A549 (cell line): Measurements from ENCODE around the gene KCNN3.

ENCODE experiments used
- BHLHE40 ChIP-seq: IDR thresholded peaks from 2 replicates; pipeline ENCODE4 v1.6.1; 2012; ENCODE audit warnings: low read depth, low read length, inconsistent platforms
- EP300 ChIP-seq, 2 experiments: fragments of >200 bp; sonication (Bioruptor Twin); formaldehyde crosslinking; IDR thresholded peaks; 2 replicates in 1 of 2; 3 replicates in 1 of 2; pipeline ENCODE4 v1.6.1; 2016 to 2017
- ESRRA ChIP-seq: fragments of 150-350 bp; IDR thresholded peaks from 2 replicates; pipeline ENCODE4 v1.6.1; 2014; ENCODE audit warnings: mild to moderate bottlenecking, low read length, borderline replicate concordance
- FOSL2 ChIP-seq, 2 experiments: fragments of 450-650 bp in 1 of 2; fragments of >200 bp in 1 of 2; sonication (Bioruptor Twin) in 1 of 2; formaldehyde crosslinking; IDR thresholded peaks; 2 replicates each; pipeline versions ENCODE4 v1.5.0 to v1.6.1; 2016 to 2020; ENCODE audit warnings: mild to moderate bottlenecking in 1 of 2, moderate library complexity in 1 of 2
- HMGXB4 ChIP-seq: fragments of 250-450 bp; sonication (Bioruptor Pico); IDR thresholded peaks from 2 replicates; pipeline ENCODE4 v1.5.0; 2021; ENCODE audit warnings: mild to moderate bottlenecking, moderate library complexity, borderline replicate concordance
- MAZ ChIP-seq: fragments of 150-350 bp; IDR thresholded peaks from 2 replicates; pipeline ENCODE4 v1.6.1; 2014; ENCODE audit warnings: antibody characterized with exemption, low read depth, low read length, borderline replicate concordance
- POLR2A ChIP-seq: IDR thresholded peaks from 2 replicates; pipeline ENCODE4 v1.6.1; 2012; ENCODE audit warnings: mild to moderate bottlenecking, low read length
- POLR2AphosphoS2 ChIP-seq: conservative IDR thresholded peaks from 2 replicates; pipeline ENCODE4 v1.6.1; 2012; ENCODE audit warnings: low read length, improper control_type of control experiment, inconsistent platforms
- RAD21 ChIP-seq, 2 experiments: fragments of >200 bp in 1 of 2; sonication (Bioruptor Twin) in 1 of 2; formaldehyde crosslinking in 1 of 2; IDR thresholded peaks in 1 of 2; conservative IDR thresholded peaks in 1 of 2; 2 replicates in 1 of 2; 3 replicates in 1 of 2; pipeline ENCODE4 v1.6.1; 2012 to 2018; ENCODE audit warnings: inconsistent platforms in 1 of 2
- RCOR1 ChIP-seq: fragments of 150-350 bp; IDR thresholded peaks from 2 replicates; pipeline ENCODE4 v1.6.1; 2014; ENCODE audit warnings: antibody characterized with exemption, low read length, low read depth
- REST ChIP-seq: fragments of 200-600 bp; sonication (generic); IDR thresholded peaks from 2 replicates; pipeline ENCODE4 v1.6.1; 2016; ENCODE audit warnings: antibody characterized with exemption, mild to moderate bottlenecking, moderate library complexity
- RFX5 ChIP-seq: fragments of 450-650 bp; IDR thresholded peaks from 2 replicates; pipeline ENCODE4 v1.7.1; 2014; ENCODE audit warnings: antibody characterized with exemption, mild to moderate bottlenecking, moderate library complexity
- TF ChIP-seq, protein P1 (sequence below): fragments of >200 bp; sonication (Bioruptor Twin); formaldehyde crosslinking; IDR thresholded peaks from 3 replicates; pipeline ENCODE4 v1.5.1; 2016
- TF ChIP-seq, protein P2 (sequence below): IDR thresholded peaks from 2 replicates; pipeline ENCODE4 v1.6.1; 2012

GRCh38 chr1:154784924-154785531, 85.1 kb downstream of the KCNN3 start:
- TF ChIP-seq POLR2A (no peak), MAZ (no peak), POLR2AphosphoS2 (no peak), FOSL2 (IDR thresholded peaks at IDR 0.05) (no peak), FOSL2 (CRISPR knock-in tag; IDR thresholded peaks at IDR 0.05) (no peak), EP300 (IDR thresholded peaks at IDR 0.05) (no peak), RCOR1 (no peak), BHLHE40 (no peak), RAD21 (conservative IDR thresholded peaks at IDR 0.05 in 1 of 2, IDR thresholded peaks at IDR 0.05 in 1 of 2) (no peak), ESRRA (no peak), HMGXB4 (CRISPR knock-in tag) (no peak), RFX5 (no peak), REST (no peak)
- TF ChIP-seq, protein P1, sequence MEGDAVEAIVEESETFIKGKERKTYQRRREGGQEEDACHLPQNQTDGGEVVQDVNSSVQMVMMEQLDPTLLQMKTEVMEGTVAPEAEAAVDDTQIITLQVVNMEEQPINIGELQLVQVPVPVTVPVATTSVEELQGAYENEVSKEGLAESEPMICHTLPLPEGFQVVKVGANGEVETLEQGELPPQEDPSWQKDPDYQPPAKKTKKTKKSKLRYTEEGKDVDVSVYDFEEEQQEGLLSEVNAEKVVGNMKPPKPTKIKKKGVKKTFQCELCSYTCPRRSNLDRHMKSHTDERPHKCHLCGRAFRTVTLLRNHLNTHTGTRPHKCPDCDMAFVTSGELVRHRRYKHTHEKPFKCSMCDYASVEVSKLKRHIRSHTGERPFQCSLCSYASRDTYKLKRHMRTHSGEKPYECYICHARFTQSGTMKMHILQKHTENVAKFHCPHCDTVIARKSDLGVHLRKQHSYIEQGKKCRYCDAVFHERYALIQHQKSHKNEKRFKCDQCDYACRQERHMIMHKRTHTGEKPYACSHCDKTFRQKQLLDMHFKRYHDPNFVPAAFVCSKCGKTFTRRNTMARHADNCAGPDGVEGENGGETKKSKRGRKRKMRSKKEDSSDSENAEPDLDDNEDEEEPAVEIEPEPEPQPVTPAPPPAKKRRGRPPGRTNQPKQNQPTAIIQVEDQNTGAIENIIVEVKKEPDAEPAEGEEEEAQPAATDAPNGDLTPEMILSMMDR = no peak
- TF ChIP-seq, protein P2, sequence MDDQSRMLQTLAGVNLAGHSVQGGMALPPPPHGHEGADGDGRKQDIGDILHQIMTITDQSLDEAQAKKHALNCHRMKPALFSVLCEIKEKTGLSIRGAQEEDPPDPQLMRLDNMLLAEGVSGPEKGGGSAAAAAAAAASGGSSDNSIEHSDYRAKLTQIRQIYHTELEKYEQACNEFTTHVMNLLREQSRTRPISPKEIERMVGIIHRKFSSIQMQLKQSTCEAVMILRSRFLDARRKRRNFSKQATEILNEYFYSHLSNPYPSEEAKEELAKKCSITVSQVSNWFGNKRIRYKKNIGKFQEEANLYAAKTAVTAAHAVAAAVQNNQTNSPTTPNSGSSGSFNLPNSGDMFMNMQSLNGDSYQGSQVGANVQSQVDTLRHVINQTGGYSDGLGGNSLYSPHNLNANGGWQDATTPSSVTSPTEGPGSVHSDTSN = no peak
